ENCODE data around the gene DIP2B. TPM values are rescaled to one million over a fixed set of nuclear protein-coding genes. Genes with fewer than 3 reads are reported as not detected.

DIP2B gene
- polyA plus RNA-seq, 3 donors: 3.5 to 12.3 (median 6.5) TPM

DNA sequence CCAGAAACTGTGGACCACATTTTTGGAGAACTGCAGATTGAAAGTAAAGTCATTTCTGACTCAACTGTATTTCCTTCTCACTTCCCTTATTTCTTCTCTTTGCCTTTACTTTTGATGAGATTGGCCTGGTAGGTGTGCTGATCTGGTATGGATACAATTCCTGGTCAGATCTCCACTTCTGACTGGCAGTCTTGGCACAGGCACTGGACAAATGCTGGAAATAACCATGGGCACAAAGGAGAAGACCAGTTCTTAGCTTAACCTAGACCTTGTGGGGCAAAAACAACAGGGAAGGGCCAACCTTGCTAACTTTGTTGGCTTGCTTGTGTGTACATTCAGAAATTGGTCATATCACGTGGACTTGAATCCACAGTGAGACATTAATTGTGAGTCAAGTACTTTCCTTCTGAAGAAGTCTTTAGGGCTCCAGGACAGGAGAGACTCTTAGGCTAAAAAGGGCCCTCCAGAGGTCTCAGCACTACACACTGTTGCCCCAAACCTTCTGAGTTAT, 75.0 kb downstream of the DIP2B start:
- H3K4me2 ChIP-seq (replicated peaks; ENCODE audit: extremely low read depth, low read length, poor library complexity, severe bottlenecking): no peak overlapping the region
- H3K4me3 ChIP-seq (replicated peaks in 1 of 3; ENCODE audit: low read depth in 2 of 3, low read length in 3 of 3): no peak overlapping the region
- H2AFZ ChIP-seq (ENCODE audit: insufficient read depth, low read depth, low read length, poor library complexity, severe bottlenecking): no peak overlapping the region
- peaks cover 0 to 8% of the 10 kb centered on the region in 2 donors for H3K36me3 ChIP-seq (replicated peaks in 1 of 2; ENCODE audit: control insufficient read depth in 1 of 2, insufficient read depth in 2 of 2, low read length in 2 of 2)
- peaks cover 13 to 22% of the 10 kb centered on the region in 2 donors for H3K4me1 ChIP-seq (ENCODE audit: control insufficient read depth in 1 of 2, insufficient read depth in 2 of 2, low read length in 2 of 2)
- DNase-seq: peak in 2 of 3 donors; percentile 30 to 40
- no CpG with 5 or more reads among the region's 1 CpG for WGBS (ENCODE audit: insufficient coverage)
- H3K9me3 ChIP-seq (replicated peaks in 1 of 2; ENCODE audit: control insufficient read depth in 1 of 2, insufficient read depth in 1 of 2, low read length in 2 of 2): no peaks in the 10 kb centered on the region
- peaks cover 30% of the 10 kb centered on the region for H3K4me1 Mint-ChIP-seq
- H3K27ac Mint-ChIP-seq: peak overlapping the region in 6 of 7 donors; percentile 54 to 89 (median 86)
- intact Hi-C loops (cut with micrococcal nuclease): loop anchor here (10.0 kb wide), 2 partner anchors 45 to 55 kb away; no protein-coding TSS in a partner anchor
- H3K9me3 Mint-ChIP-seq: no peaks in the 10 kb centered on the region
- H3K9ac ChIP-seq (ENCODE audit: insufficient read depth, low read length, poor library complexity, severe bottlenecking): no peak overlapping the region
- peaks cover 2 to 9% of the 10 kb centered on the region in 2 donors for H3K36me3 Mint-ChIP-seq
- H3K79me2 ChIP-seq (ENCODE audit: insufficient read depth, low read length): peaks cover 96% of the 10 kb centered on the region
- peaks cover 0 to 1% (median 0%) of the 10 kb centered on the region in 3 donors for H3K27me3 Mint-ChIP-seq (ENCODE audit: low read depth in 3 of 3)
- no peak overlapping the region for H3K4me3 Mint-ChIP-seq
- peak overlapping the region in 1 of 2 donors; percentile 39 for H3K27ac ChIP-seq (ENCODE audit: low read depth in 1 of 2, low read length in 2 of 2)
- no peak for TF ChIP-seq CTCF (IDR thresholded peaks at IDR 0.05)
- no peaks in the 10 kb centered on the region for H3K27me3 ChIP-seq (ENCODE audit: control insufficient read depth in 2 of 2, insufficient read depth in 2 of 2, low read length in 2 of 2)
- peaks cover 82% of the 10 kb centered on the region for H4K20me1 ChIP-seq (ENCODE audit: insufficient read depth, low read length)

- no peak for DNase-seq
- Histone ChIP-seq H3K9ac (ENCODE audit: insufficient read depth, low read length, poor library complexity, severe bottlenecking) (no peak overlapping the region), H4K20me1 (ENCODE audit: insufficient read depth, low read length) (peaks cover 82% of the 10 kb centered on the region), H3K27ac (ENCODE audit: low read depth in 1 of 2, low read length in 2 of 2) (no peak overlapping the region), H3K27me3 (ENCODE audit: control insufficient read depth in 2 of 2, insufficient read depth in 2 of 2, low read length in 2 of 2) (no peaks in the 10 kb centered on the region), H3K9me3 (replicated peaks in 1 of 2; ENCODE audit: control insufficient read depth in 1 of 2, insufficient read depth in 1 of 2, low read length in 2 of 2) (no peaks in the 10 kb centered on the region), H3K79me2 (ENCODE audit: insufficient read depth, low read length) (peaks cover 96% of the 10 kb centered on the region), H3K36me3 (replicated peaks in 1 of 2; ENCODE audit: control insufficient read depth in 1 of 2, insufficient read depth in 2 of 2, low read length in 2 of 2) (peaks cover 3 to 14% of the 10 kb centered on the region in 2 donors), H3K4me1 (ENCODE audit: control insufficient read depth in 1 of 2, insufficient read depth in 2 of 2, low read length in 2 of 2) (peaks cover 10 to 16% of the 10 kb centered on the region in 2 donors), H2AFZ (ENCODE audit: insufficient read depth, low read depth, low read length, poor library complexity, severe bottlenecking) (no peak overlapping the region), H3K4me2 (replicated peaks; ENCODE audit: extremely low read depth, low read length, poor library complexity, severe bottlenecking) (no peak overlapping the region), H3K4me3 (replicated peaks in 1 of 3; ENCODE audit: low read depth in 2 of 3, low read length in 3 of 3) (no peak overlapping the region)
- peaks cover 24% of the 10 kb centered on the region for H3K4me1 Mint-ChIP-seq
- H3K27ac Mint-ChIP-seq: peak overlapping the region in 4 of 7 donors; percentile 12 to 54 (median 37)
- H3K4me3 Mint-ChIP-seq: no peak overlapping the region
- intact Hi-C loops (cut with micrococcal nuclease): no loop called here
- peaks cover 0 to 1% (median 0%) of the 10 kb centered on the region in 3 donors for H3K27me3 Mint-ChIP-seq (ENCODE audit: low read depth in 3 of 3)
- H3K9me3 Mint-ChIP-seq: no peaks in the 10 kb centered on the region
- peaks cover 2 to 9% of the 10 kb centered on the region in 2 donors for H3K36me3 Mint-ChIP-seq
- no CpG with 5 or more reads among the region's 3 CpGs for WGBS (ENCODE audit: insufficient coverage)
- TF ChIP-seq CTCF (IDR thresholded peaks at IDR 0.05): no peak
Measured at GRCh38 chr12:50580436-50580835, 75.7 kb downstream of the DIP2B start.

Measured in CD14-positive monocyte (primary cell).